ENCODE measurements around the gene ABHD17C. TPM values are rescaled to one million over a fixed set of nuclear protein-coding genes. Genes with fewer than 3 reads are reported as not detected.
"Not testable (repeated sequence)": the region's sequence is repeated elsewhere in the genome, so short reads cannot be mapped to it uniquely, and the experiment has no call there.

Gene ABHD17C
- 5.9 TPM for total RNA-seq
- long read RNA-seq, transcript ABHD17C-201 (3 exons, 2,368 nt): major isoform, 37 of 38 reads
- long read RNA-seq, partial matches to known transcripts: 0 of 38 reads
- long read RNA-seq, other reads (novel, unspliced or antisense): 1 of 38 reads

GRCh38 chr15:80695099-80695910, at the start of gene ABHD17C:
ABHD17C (plus strand) TSS chr15:80695310; CDS start chr15:80695430, 120 bp downstream.
- no peaks in the 10 kb centered on the region for H3K27me3 ChIP-seq (ENCODE audit: low read depth)
- H3K36me3 ChIP-seq: no peaks in the 10 kb centered on the region
- peak within 1 kb of the TSS; percentile 92 for H3K27ac ChIP-seq (replicated peaks)
- intact Hi-C loops (cut with micrococcal nuclease): no loop called here
- H3K4me1 ChIP-seq: peaks cover 30% of the 10 kb centered on the region
- no peaks in the 10 kb centered on the region for H3K9me3 ChIP-seq (replicated peaks)
- H3K4me3 ChIP-seq: peak within 1 kb of the TSS; percentile 88
- no peak for TF ChIP-seq CTCF (IDR thresholded peaks at IDR 0.05; ENCODE audit: borderline replicate concordance)
- DNase-seq: peak; percentile 67

- Histone ChIP-seq H3K27ac (replicated peaks) (no peak overlapping the region), H3K4me3 (no peak overlapping the region), H3K9me3 (replicated peaks) (peaks cover 6% of the 10 kb centered on the region), H3K4me1 (no peaks in the 10 kb centered on the region), H3K27me3 (ENCODE audit: low read depth) (no peaks in the 10 kb centered on the region), H3K36me3 (no peaks in the 10 kb centered on the region)
- no peak for TF ChIP-seq CTCF (IDR thresholded peaks at IDR 0.05; ENCODE audit: borderline replicate concordance)
- intact Hi-C loops (cut with micrococcal nuclease): no loop called here
- no peak for DNase-seq
These were observed 49.5 kb upstream of the ABHD17C start for GRCh38 chr15:80645494-80646065.

- H3K4me3 ChIP-seq; H3K36me3 ChIP-seq; H3K27me3 ChIP-seq (ENCODE audit: low read depth); DNase-seq; H3K4me1 ChIP-seq; H3K27ac ChIP-seq (replicated peaks); intact Hi-C loops (cut with micrococcal nuclease): not testable (repeated sequence)
- H3K9me3 ChIP-seq (replicated peaks): peaks cover 15% of the 10 kb centered on the region
These were observed 47.7 kb upstream of the ABHD17C start for GRCh38 chr15:80647424-80647823.

- Histone ChIP-seq H3K27me3 (ENCODE audit: low read depth) (peaks cover 20% of the 10 kb centered on the region), H3K36me3 (no peaks in the 10 kb centered on the region), H3K27ac (replicated peaks) (no peak overlapping the region), H3K4me1 (no peaks in the 10 kb centered on the region), H3K9me3 (replicated peaks) (peaks cover 24% of the 10 kb centered on the region), H3K4me3 (no peak overlapping the region)
- no peak for DNase-seq
- intact Hi-C loops (cut with micrococcal nuclease): loop anchor here (10.0 kb wide), 1 partner anchor 121 kb away; the partner anchor contains the start of gene CEMIP
- TF ChIP-seq CTCF (IDR thresholded peaks at IDR 0.05; ENCODE audit: borderline replicate concordance): no peak
These were observed 40.8 kb upstream of the ABHD17C start for GRCh38 chr15:80654299-80654698.

GRCh38 chr15:80659375-80659774, 35.7 kb upstream of the ABHD17C start:
- no peak for TF ChIP-seq CTCF (IDR thresholded peaks at IDR 0.05; ENCODE audit: borderline replicate concordance)
- H3K36me3 ChIP-seq: no peaks in the 10 kb centered on the region
- H3K27me3 ChIP-seq (ENCODE audit: low read depth): peaks cover 26% of the 10 kb centered on the region

More at GRCh38 chr15:80659375-80659774, 35.7 kb upstream of the ABHD17C start:
- no peaks in the 10 kb centered on the region for H3K4me1 ChIP-seq
- no peak for DNase-seq
- intact Hi-C loops (cut with micrococcal nuclease): loop anchor here (10.0 kb wide), 1 partner anchor 115 kb away; the partner anchor contains the start of gene CEMIP
- H3K4me3 ChIP-seq: no peak overlapping the region
- H3K27ac ChIP-seq (replicated peaks): no peak overlapping the region
- no peaks in the 10 kb centered on the region for H3K9me3 ChIP-seq (replicated peaks)
